OCI-LY7 (cell line): ENCODE data around the gene PDCD11.

Experiments
- CTCF ChIP-seq: fragments of 200-600 bp; sonication (generic); conservative IDR thresholded peaks from 2 replicates; pipeline ENCODE4 v1.5.1; 2014; ENCODE audit warnings: mild to moderate bottlenecking, antibody characterized with exemption, low read length, moderate library complexity, mixed read lengths
- EZH2phosphoT487 ChIP-seq: fragments of 200-600 bp; sonication (generic); IDR thresholded peaks from 2 replicates; pipeline ENCODE4 v1.6.1; 2018; ENCODE audit warnings: low read depth, borderline replicate concordance, mild to moderate bottlenecking, mixed run types, antibody characterized with exemption, low read length, moderate library complexity, mixed read lengths

DNA sequence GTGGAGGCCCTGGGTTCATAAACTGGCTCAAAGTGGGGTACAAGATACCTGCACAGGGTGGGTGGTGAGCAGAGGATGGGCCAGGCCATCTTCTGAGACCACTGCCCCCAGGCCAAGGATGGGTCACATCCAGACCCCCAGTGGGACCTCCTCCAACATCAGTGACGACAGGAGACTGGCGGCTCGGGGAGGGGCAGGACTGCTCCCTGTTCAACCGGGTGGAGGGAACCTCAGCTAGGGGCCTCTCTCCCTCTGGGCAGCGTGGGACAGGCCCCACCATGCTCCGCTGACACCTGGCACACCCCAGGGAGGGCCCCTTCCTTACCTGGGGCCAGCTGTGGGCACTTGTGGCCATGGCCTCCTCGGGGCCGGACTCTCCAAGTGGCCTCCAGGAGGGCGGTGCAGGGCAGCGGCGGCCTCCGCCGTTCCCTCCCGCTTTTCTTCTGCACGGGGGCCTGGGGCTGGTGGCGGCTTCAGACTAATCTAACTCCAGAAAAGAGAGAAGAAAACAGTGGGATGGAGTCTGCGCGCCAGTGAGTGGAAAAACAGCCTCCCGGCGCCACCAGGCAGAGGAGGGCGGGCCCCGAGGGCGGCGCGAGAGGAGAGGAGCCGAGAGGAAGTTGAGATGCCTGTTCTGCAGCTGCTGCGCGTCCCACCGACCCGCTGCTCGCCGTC is 55.5 kb downstream of the PDCD11 start, which contains the start of gene CALHM2:
- TF ChIP-seq CTCF (no peak), EZH2phosphoT487 (no peak)
